Liver (tissue), 9 donors: ENCODE results near the gene CSMD2. TPM values are rescaled to one million over a fixed set of nuclear protein-coding genes. Genes with fewer than 3 reads are reported as not detected.

ENCODE experiments used
- DNase-seq: peaks from one replicate; pipeline ENCODE4 v3.0.0-alpha.2; 2017; ENCODE audit warnings: low spot score
- H3K27ac ChIP-seq, 2 donors: one replicate each; pipeline ENCODE4 v1.7.0; 2013; ENCODE audit warnings: inconsistent platforms in 2 of 2, low read length in 2 of 2, control low read depth in 1 of 2, low read depth in 1 of 2, mild to moderate bottlenecking in 1 of 2
- H3K27me3 ChIP-seq, 4 donors: one replicate each; pipeline versions ENCODE4 v1.6.1 to v1.7.0; 2013; ENCODE audit warnings: low read length in 3 of 4, inconsistent platforms in 1 of 4, mild to moderate bottlenecking in 1 of 4, moderate library complexity in 1 of 4; ENCODE audit not compliant: control insufficient read depth in 4 of 4, insufficient read depth in 4 of 4
- H3K36me3 ChIP-seq, 4 donors: one replicate each; pipeline versions ENCODE4 v1.6.1 to v1.7.0; 2013; ENCODE audit warnings: low read length in 3 of 4, mild to moderate bottlenecking in 3 of 4, low read depth in 1 of 4, moderate library complexity in 1 of 4; ENCODE audit not compliant: control insufficient read depth in 4 of 4, insufficient read depth in 3 of 4
- H3K4me1 ChIP-seq, 4 donors: one replicate each; pipeline versions ENCODE4 v1.6.1 to v1.7.0; 2013; ENCODE audit warnings: low read length in 3 of 4, mild to moderate bottlenecking in 3 of 4, moderate library complexity in 1 of 4; ENCODE audit not compliant: control insufficient read depth in 4 of 4, insufficient read depth in 4 of 4
- H3K4me3 ChIP-seq, 3 donors: one replicate each; pipeline versions ENCODE4 v1.6.1 to v1.7.0; 2013; ENCODE audit warnings: low read length in 3 of 3, control low read depth in 1 of 3, low read depth in 1 of 3, mild to moderate bottlenecking in 1 of 3
- H3K9ac ChIP-seq, 2 donors: one replicate each; pipeline ENCODE4 v1.7.0; 2013; ENCODE audit warnings: low read length in 2 of 2, mild to moderate bottlenecking in 2 of 2, moderate library complexity in 2 of 2, control low read depth in 1 of 2, low read depth in 1 of 2
- H3K9me3 ChIP-seq, 4 donors: one replicate each; pipeline versions ENCODE4 v1.6.1 to v1.7.0; 2013; ENCODE audit warnings: low read length in 3 of 4; ENCODE audit not compliant: control insufficient read depth in 4 of 4
- ATF3 ChIP-seq: IDR thresholded peaks from 2 replicates; pipeline ENCODE4 v1.6.1; 2016; ENCODE audit warnings: antibody characterized with exemption
- CTCF ChIP-seq: fragments of 150-350 bp; IDR thresholded peaks from 2 replicates; pipeline ENCODE4 v1.5.1; 2017; ENCODE audit warnings: improper control_type of control experiment, low read depth, low read length; ENCODE audit not compliant: missing input control
- EGR1 ChIP-seq, 2 donors: IDR thresholded peaks; 2 replicates each; pipeline ENCODE4 v1.6.1; 2016 to 2018; ENCODE audit warnings: antibody characterized with exemption in 2 of 2, low read depth in 2 of 2
- FOXA1 ChIP-seq: IDR thresholded peaks from 2 replicates; pipeline ENCODE4 v1.6.1; 2016; ENCODE audit warnings: antibody characterized with exemption
- FOXA2 ChIP-seq: IDR thresholded peaks from 2 replicates; pipeline ENCODE4 v1.6.1; 2016; ENCODE audit warnings: antibody characterized with exemption
- HNF4A ChIP-seq, 2 donors: conservative IDR thresholded peaks; 2 replicates each; pipeline ENCODE4 v1.6.1; 2016; ENCODE audit warnings: antibody characterized with exemption in 2 of 2, mild to moderate bottlenecking in 2 of 2
- HNF4G ChIP-seq: IDR thresholded peaks from 2 replicates; pipeline ENCODE4 v1.6.1; 2016; ENCODE audit warnings: antibody characterized with exemption
- JUND ChIP-seq, 2 donors: IDR thresholded peaks; 2 replicates each; pipeline ENCODE4 v1.6.1; 2016; ENCODE audit warnings: antibody characterized with exemption in 2 of 2
- MAX ChIP-seq: IDR thresholded peaks from 2 replicates; pipeline ENCODE4 v1.6.1; 2016; ENCODE audit warnings: antibody characterized with exemption
- NR2F2 ChIP-seq: IDR thresholded peaks from 2 replicates; pipeline ENCODE4 v1.6.1; 2016; ENCODE audit warnings: antibody characterized with exemption
- RAD21 ChIP-seq, 2 donors: IDR thresholded peaks; 2 replicates each; pipeline ENCODE4 v1.6.1; 2016; ENCODE audit warnings: antibody characterized with exemption in 2 of 2, mild to moderate bottlenecking in 2 of 2
- RXRA ChIP-seq, 2 donors: IDR thresholded peaks; 2 replicates each; pipeline ENCODE4 v1.6.1; 2017 to 2018; ENCODE audit warnings: antibody characterized with exemption in 2 of 2, mild to moderate bottlenecking in 1 of 2
- SP1 ChIP-seq: IDR thresholded peaks from 2 replicates; pipeline ENCODE4 v1.6.1; 2018; ENCODE audit warnings: antibody characterized with exemption, mild to moderate bottlenecking
- TAF1 ChIP-seq: conservative IDR thresholded peaks from 2 replicates; pipeline ENCODE4 v1.6.1; 2016; ENCODE audit warnings: antibody characterized with exemption, mild to moderate bottlenecking
- ZBTB33 ChIP-seq: IDR thresholded peaks from 2 replicates; pipeline ENCODE4 v1.6.1; 2016; ENCODE audit warnings: antibody characterized with exemption
- WGBS: extraction: QIAGEN DNeasy Blood & Tissue Kit; methylation state at CpG from one replicate; pipeline ENCODE4 v1.1.7; 2013; 5-methylcytosine and 5-hydroxymethylcytosine counted together
- polyA plus RNA-seq, 2 donors: library from polyadenylated mRNA; stranded (reverse) in 1 of 2; unstranded in 1 of 2; fragments of 200-250 nt in 1 of 2; fragments of >200 nt in 1 of 2; fragmentation: Nextera tagmentation in 1 of 2; extraction: Ambion mirVana in 1 of 2; gene quantifications; one replicate each; pipeline versions ENCODE4 v1.2.1 to v1.2.3, GENCODE V29; 2013 to 2015
- total RNA-seq, 2 donors: library from RNA; depleted of rRNA; stranded (reverse); fragments of >200 nt; gene quantifications; one replicate each; pipeline ENCODE4 v1.2.3, GENCODE V29; 2014
- TF ChIP-seq, protein P1 (sequence below): IDR thresholded peaks from 2 replicates; pipeline ENCODE4 v1.6.1; 2016; ENCODE audit warnings: antibody characterized with exemption, mild to moderate bottlenecking
- donor health status: healthy.
- donor health status: healthy.
- donor health status: healthy.
- donor health status: healthy.
- donor health status: healthy.

Gene CSMD2
- total and polyA plus RNA-seq, 4 donors = 0.08 to 0.09 TPM; not detected in 2

GRCh38 chr1:34028381-34029055 is 136.5 kb downstream of the CSMD2 start:
- WGBS = 91% methylated on average over 11 of the region's 11 CpGs
- no peaks in the 10 kb centered on the region for H3K27me3 ChIP-seq
- no peaks in the 10 kb centered on the region for H3K36me3 ChIP-seq
- H3K4me1 ChIP-seq = no peaks in the 10 kb centered on the region
- H3K9me3 ChIP-seq = no peaks in the 10 kb centered on the region
- no peak overlapping the region for H3K9ac ChIP-seq
- TF ChIP-seq ZBTB33 = no peak
- no peak for TF ChIP-seq JUND (IDR thresholded peaks at IDR 0.05)
- TF ChIP-seq ATF3 = no peak
- no peak for TF ChIP-seq SP1
- TF ChIP-seq HNF4G = no peak
- no peak for TF ChIP-seq RAD21 (IDR thresholded peaks at IDR 0.05)
- TF ChIP-seq FOXA1 = no peak
- TF ChIP-seq, protein P1, sequence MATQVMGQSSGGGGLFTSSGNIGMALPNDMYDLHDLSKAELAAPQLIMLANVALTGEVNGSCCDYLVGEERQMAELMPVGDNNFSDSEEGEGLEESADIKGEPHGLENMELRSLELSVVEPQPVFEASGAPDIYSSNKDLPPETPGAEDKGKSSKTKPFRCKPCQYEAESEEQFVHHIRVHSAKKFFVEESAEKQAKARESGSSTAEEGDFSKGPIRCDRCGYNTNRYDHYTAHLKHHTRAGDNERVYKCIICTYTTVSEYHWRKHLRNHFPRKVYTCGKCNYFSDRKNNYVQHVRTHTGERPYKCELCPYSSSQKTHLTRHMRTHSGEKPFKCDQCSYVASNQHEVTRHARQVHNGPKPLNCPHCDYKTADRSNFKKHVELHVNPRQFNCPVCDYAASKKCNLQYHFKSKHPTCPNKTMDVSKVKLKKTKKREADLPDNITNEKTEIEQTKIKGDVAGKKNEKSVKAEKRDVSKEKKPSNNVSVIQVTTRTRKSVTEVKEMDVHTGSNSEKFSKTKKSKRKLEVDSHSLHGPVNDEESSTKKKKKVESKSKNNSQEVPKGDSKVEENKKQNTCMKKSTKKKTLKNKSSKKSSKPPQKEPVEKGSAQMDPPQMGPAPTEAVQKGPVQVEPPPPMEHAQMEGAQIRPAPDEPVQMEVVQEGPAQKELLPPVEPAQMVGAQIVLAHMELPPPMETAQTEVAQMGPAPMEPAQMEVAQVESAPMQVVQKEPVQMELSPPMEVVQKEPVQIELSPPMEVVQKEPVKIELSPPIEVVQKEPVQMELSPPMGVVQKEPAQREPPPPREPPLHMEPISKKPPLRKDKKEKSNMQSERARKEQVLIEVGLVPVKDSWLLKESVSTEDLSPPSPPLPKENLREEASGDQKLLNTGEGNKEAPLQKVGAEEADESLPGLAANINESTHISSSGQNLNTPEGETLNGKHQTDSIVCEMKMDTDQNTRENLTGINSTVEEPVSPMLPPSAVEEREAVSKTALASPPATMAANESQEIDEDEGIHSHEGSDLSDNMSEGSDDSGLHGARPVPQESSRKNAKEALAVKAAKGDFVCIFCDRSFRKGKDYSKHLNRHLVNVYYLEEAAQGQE = no peak
- TF ChIP-seq HNF4A (conservative IDR thresholded peaks at IDR 0.05) = no peak
- no peak for TF ChIP-seq RXRA (IDR thresholded peaks at IDR 0.05)
- no peak for TF ChIP-seq CTCF
- H3K27ac ChIP-seq = no peak overlapping the region
- H3K4me3 ChIP-seq = no peak overlapping the region
- no peak for DNase-seq

- Histone ChIP-seq H3K9ac (no peak overlapping the region), H3K27me3 (no peaks in the 10 kb centered on the region), H3K4me1 (no peaks in the 10 kb centered on the region), H3K9me3 (no peaks in the 10 kb centered on the region), H3K36me3 (no peaks in the 10 kb centered on the region), H3K4me3 (no peak overlapping the region), H3K27ac (no peak overlapping the region)
- TF ChIP-seq RXRA (IDR thresholded peaks at IDR 0.05) (no peak), NR2F2 (no peak), JUND (IDR thresholded peaks at IDR 0.05) (no peak), HNF4G (no peak), HNF4A (conservative IDR thresholded peaks at IDR 0.05) (no peak), MAX (no peak), EGR1 (IDR thresholded peaks at IDR 0.05; ENCODE audit: low read depth in 2 of 2) (no peak), TAF1 (no peak), FOXA2 (no peak), ZBTB33 (no peak)
- 87% methylated on average over 3 of the region's 3 CpGs for WGBS
- no peak for DNase-seq
Observed at GRCh38 chr1:34025675-34026074, 139.4 kb downstream of the CSMD2 start.
